GM19240 (cell line): ENCODE measurements around the gene FIBCD1.

Experiments
- DNase-seq: peaks from one replicate; pipeline ENCODE4 v3.0.0; 2011; ENCODE audit warnings: low spot score; ENCODE audit not compliant: insufficient read length

The FIBCD1 gene

DNA sequence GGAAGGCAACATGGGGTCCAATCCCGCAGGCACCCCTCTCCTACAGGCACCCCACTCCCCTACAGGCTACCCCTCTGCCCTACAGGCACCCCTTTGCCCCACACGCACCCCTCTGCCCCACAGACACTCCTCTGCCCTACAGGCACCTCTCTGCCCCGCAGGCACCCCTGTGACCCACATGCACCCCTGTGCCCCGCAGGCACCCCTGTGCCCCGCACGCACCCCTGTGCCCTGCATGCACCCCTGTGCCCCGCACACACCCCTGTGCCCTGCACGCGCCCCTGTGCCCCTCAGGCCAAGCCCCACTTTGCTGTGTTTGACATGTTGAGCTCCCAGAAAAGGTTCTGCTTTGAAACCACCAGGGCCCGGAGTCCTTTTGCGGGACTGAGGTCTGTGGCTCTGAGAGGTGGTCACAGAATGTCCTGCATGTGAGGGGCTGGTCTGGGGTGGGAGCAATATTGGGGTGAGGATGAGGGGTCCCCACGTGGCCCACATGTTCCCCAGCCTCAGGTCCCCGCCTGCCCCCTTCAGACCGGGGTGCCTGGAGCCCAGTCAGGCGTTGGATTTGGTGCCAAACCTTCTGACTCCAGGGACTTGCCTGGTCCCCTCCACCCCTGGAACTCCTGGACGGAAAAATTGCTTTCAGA, 41.8 kb downstream of the FIBCD1 start:
- no peak for DNase-seq

DNA sequence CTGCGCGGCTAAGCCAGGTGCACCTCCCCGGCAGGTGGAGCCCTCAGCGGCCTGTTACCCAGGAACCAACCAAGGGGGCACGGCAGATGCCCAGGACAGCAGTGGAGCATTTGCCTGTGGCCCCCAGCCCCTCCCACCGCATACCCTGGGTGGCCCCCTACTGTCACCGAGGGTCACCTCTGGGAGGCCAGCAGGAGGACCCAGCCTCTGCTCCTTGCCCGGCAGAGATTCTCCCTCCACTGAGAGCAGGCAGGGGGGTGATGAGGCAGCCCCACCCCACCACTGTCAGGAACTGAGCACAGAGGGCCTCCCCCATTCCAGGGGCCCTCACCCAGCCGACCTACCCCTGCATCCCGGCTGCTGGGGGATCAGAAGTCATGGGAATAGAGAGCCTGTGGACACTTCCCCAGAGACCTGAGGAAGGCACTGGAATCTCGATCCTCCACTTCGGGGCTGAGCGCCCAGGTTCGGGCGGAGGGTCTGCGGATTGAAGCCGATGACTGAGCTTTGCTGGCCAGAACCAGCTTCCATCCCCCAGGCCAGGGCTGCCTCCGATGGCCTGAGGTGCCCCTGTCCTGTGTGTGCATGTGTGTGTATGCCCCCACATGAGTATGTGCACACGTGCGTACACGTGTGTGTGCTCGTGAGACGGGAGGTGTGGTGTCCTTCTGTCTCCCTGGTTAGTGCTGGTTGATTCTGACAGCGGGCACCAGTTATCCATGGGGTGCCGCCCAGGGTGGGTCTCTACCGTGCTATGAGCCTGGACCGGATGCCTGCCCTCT, 42.6 kb downstream of the FIBCD1 start, which contains the start of gene QRFP:
Gene QRFP (minus strand): TSS at position 580 of the 782 bp plus-strand sequence. CDS start 2,974 bp downstream, outside the sequence.
- DNase-seq, result no peak

DNA sequence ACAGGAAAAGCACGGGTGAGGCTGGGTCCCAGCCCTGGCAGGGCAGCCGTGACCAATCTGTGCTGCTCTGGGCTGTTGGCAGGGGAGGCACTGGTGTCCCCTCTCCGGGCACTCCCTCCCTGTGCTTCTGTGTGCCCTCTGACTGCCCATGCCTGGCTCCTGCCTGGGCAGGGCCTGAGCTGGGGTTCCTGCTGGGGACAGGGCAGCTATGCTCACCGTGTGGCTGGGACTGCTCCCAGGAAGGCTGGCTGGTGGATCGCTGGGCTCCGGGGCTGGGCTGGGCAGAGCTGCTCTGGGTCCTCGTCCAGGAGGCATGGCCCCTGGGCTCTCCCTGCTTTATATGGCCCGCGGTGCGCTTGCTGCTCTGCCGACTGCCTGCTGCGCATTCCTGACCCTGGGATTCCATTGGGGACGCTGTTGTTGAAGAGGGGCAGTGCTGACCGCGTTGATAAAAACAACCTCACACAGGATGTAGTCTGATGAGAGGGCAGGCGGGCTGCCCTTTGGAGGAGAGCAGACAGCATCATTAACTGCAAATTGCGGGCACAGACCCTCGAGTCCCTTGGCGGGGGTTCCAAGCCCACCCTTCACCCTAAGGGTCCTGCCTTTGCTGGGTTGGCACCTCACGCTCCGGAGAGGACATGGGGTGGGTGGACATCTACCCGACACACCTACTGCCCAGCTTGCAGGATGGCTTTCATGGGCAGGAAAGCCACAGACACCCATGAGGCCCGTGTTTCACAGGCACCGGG, 43.4 kb downstream of the FIBCD1 start:
- DNase-seq, result no peak

DNA sequence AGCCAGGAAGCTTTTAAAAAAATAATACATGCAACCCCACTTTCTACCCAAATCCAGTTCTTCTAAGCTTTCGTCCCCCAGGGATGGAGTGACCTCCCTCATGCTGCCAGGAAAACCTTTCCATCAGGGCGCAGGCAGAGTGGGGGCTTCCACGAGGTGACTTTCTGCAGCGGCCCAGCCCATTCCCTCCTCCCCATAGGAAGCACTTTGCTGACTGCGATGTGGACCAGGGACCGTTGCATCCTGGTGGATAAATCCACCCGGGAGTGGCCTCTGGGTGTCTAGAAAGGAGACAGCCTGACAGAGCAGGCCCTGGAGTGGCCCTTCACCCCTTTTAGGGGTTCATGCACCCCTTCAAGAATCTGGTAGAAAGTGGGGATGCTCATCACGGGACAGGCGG, 44.0 kb downstream of the FIBCD1 start:
- DNase-seq, result no peak

DNA sequence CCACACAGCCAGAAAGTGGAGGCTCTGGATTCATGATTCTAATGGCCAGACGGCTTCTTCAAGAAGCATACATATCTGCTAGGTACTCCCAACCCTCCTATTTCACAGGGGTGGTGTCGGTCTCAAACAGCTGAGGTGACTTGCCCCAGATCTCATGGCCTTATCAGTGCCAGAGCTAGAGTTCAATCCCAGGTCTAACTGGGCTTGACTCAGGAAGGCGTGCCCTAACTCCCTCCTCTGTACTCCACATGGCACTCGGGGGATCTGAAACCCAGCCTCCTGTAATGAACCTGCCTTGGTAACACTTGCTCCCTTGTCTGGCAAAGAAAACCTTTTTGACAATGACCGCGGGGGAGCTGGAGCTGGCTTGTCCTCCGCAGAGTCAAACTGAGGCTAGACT, 44.5 kb downstream of the FIBCD1 start:
- DNase-seq, result no peak

DNA sequence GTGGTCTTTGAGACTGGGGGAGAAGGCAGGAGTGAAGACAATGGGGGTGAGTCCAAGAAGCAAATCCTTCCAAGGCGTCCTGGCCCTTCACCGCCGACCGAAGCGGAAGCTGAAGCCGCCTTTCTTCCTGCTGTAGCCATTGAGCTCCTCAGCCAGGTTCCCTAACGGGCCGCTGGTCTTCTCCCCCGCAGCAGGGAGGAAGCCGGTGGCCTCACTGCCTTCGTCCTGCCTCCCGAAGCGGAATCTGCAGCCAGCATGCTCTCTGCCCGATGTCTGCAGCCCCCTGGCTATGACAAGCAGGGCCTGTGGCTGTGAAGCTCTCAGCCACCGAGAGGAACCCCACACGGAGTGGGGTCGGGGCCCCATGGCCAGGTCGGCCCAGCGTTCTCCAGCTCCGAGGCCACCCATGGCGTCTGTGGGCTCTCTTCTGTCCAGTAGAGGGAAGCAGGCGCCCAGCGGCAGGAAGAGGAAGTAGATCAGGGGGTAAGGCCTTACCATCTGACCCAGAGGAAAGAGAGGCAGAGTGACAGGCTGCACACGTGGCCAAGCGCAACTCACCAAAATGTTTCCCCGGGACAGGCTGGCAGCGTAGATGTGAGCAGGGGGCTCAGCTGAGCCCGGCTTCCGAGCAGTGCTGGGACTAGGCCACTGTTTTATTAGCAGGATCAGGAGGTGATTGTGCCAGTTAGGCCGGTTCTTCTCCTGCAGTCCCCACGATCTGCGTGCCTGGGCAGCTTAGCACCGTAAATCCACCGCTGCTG, 45.5 kb downstream of the FIBCD1 start:
- DNase-seq, result no peak

DNA sequence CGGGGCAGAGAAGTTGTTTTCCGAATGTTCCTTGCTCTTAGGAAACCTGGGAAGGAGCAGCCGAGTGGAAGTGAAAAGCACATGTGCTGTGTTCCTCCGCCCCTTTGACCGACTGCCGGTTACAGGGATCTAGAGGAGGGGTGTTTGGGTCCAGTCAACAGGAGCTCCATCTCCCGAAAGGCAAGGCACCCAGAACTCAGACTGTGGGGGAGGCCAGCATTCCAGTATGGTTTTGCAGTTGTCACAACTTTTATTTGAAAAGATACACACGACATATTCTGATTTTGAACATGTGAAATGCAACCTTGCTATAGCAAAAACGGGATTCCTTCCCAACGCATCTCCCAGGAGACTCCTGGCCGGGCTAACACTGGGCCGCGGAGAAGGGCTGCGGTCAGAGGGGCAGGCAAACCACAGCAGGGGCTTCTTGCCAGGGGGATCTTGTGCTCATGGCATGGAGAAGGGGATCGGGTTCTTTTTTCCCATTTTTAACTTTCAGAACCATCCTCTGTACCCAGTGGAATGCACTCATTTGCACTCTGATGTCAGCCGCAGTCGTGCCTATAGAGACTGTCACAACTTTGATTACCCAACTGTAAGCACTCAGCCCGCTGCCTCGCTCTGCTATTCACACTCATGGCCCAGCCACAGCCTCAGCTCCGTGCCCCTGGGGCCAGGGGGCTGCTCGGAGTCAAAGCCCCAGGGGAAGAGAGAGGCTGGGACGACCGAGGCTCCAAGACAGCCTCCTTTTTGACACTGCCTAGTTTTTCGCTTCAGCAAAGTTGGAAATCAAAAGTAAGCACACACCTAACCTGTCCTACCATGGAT, 46.4 kb downstream of the FIBCD1 start:
- no peak for DNase-seq

DNA sequence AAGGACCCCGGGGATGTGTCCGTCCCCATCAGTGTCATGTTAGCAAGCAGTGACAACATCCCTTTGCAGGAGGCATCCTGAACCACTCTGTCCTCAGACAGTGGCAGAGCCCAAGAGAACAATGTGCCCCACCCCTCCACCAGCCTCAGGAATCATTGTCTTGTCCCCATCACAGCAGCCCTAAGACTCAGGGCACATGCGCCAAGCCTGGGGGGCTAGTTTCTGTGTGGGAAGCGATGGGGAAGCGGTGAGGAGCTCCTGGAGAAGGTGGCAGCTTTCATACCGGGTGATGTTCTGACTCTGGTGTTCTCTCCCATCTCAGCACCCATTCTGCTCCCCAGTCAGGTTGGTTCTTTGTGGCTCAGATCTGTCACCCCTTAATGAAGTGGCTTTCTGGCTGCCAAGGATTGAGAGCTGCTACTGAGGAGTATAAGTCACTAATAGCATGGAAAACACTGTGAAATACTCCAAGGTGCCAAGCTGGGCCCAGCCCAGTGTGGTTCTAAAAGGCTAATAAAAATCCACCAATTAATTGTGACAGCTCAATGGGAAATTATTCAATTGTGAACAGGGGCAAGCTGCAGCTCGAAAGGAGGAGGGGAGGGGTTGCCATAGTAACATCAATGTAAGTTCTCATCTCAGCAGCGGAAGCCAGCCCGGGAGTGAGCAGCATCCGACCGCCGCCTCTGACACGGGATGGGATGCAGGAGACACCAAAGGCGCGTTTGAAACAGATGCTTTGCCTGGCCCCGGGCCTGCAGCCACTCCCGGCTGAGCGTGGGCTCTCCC, 47.2 kb downstream of the FIBCD1 start:
- DNase-seq, result no peak

DNA sequence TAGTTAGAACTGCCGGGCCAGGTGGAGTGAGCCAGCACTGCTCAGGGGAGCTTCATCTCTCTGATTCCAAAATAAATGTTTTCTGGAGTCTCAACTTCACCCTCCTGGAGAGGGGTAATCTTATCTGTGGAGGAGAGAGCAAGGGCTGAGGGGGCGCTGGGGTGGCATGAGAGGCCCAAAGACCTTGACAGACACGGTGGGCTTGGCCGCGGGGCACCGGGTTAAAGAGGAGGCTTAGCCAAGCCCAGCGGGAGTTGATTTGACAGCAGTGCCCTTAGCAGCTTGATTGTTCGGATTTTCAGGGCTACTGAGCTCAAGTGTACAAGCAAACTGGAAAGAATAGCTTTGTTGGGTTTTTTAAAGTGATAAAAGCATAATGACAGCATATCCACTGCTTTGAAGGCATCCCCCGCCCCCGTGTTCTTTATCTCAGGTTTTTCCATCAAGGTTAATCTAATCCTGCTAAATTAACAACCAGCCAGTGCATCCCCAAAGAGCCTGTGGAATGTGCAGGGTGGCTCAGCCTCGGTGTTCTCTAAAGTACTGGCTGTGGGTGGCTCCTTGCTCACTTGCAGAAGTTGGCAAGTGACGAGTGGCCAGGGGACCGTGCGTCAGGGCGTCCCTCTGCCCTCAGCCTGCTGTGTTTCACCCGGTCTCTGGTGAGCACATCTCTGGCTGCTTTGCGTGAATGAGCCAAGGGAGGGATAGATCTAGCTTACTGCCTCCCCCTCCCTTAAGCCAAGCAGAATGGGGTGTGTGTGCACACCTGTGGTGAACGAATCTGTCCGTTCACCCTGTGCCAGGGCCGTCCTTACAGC, 48.0 kb downstream of the FIBCD1 start:
- DNase-seq, result no peak

DNA sequence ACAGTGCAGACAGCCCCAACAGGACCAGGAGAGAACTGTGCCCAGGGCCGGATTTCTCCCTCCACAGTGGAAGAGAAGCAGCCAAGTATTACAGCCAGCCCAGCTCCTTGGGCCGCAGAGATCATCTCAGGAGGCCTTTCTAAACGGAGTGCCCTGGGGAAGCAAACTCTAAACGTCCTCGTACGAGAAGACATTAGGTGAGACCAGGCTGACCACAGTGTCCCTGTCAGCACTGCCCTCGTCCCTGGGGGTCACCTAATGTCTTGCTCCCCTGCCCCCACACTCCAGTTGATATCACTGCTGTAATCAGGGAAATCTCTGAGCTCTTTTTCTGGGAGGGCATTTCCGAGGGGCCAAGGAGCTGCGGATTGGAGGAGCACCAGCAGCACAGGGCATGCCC, 48.9 kb downstream of the FIBCD1 start:
- no peak for DNase-seq

DNA sequence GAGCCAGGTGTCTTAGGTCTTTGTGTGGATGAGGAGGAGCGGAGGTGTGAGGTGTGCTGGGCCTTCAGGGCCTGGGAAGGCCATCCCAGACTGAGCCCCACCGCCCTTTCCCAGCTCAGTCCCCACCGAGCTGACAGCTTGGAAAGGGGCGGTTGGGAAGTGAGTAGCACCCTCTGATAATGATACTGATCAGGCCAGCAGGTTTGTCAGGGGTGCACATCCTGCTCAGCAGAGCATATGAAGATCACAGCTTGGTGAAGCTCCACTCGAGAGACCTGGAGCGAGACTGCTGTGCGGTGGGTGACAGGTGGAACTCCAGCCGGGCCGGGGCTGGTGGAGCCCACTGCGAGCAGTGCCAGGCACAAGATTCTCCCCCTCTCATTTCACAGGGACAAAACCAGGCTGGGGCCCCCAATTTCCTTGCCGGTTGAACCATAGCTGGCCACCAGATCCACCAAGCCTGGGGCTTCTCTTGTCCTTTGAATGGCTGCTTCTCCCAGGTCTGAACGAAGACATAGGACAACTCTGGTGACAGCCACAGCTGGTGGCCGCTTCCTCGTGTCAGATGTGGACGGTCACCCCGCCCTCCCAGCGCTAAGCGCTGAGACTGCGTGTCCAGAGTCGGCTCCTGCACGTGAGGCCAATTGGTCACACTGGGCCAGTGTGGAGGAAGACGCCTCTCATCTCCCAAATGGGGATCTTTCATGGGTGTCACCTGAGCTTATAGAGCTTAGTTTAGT, 50.7 kb downstream of the FIBCD1 start:
- no peak for DNase-seq

DNA sequence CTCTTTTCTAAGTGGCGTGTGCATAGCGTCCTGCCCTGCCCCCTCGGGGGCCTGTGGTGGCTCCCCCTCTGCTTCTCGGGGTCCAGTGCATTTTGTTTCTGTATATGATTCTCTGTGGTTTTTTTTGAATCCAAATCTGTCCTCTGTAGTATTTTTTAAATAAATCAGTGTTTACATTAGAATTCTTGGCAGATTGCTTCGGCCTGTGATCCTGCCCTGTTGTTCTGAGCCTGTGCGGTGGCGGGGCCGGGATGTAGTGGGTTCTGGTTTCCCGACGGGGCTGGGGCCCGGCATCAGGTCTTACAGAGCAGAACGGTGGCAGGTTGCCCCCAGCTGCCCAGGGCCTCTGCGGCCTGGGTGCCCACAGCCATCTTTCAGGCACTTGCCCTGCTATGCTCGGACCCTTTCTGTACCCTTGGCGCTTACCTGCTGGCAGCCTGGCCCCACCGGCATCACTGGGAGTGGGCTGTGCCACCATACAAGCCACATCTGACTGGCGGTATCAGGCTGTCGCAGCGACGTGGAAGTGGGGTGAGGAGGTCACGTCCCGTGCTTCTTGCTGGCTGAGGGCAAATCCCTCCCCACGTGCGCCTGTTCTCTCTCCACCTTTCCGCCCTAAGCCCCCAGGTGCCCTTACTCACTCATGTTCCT, 51.4 kb downstream of the FIBCD1 start:
- DNase-seq, result no peak

DNA sequence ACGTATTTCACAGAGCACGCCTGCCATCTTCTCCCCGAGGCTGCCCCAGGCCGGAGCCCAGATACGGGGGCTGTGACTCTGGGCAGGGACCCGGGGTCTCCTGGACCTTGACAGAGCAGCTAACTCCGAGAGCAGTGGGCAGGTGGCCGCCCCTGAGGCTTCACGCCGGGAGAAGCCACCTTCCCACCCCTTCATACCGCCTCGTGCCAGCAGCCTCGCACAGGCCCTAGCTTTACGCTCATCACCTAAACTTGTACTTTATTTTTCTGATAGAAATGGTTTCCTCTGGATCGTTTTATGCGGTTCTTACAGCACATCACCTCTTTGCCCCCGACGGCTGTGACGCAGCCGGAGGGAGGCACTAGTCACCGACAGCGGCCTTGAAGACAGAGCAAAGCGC, 52.1 kb downstream of the FIBCD1 start:
- DNase-seq, result no peak

DNA sequence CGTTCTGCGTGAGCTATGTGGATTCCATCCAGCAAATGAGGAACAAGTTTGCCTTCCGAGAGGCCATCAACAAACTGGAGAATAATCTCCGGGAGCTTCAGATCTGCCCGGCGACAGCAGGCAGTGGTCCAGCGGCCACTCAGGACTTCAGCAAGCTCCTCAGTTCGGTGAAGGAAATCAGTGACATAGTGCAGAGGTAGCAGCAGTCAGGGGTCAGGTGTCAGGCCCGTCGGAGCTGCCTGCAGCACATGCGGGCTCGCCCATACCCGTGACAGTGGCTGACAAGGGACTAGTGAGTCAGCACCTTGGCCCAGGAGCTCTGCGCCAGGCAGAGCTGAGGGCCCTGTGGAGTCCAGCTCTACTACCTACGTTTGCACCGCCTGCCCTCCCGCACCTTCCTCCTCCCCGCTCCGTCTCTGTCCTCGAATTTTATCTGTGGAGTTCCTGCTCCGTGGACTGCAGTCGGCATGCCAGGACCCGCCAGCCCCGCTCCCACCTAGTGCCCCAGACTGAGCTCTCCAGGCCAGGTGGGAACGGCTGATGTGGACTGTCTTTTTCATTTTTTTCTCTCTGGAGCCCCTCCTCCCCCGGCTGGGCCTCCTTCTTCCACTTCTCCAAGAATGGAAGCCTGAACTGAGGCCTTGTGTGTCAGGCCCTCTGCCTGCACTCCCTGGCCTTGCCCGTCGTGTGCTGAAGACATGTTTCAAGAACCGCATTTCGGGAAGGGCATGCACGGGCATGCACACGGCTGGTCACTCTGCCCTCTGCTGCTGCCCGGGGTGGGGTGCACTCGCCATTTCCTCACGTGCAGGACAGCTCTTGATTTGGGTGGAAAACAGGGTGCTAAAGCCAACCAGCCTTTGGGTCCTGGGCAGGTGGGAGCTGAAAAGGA, 53.3 kb downstream of the FIBCD1 start:
- DNase-seq, result no peak

DNA sequence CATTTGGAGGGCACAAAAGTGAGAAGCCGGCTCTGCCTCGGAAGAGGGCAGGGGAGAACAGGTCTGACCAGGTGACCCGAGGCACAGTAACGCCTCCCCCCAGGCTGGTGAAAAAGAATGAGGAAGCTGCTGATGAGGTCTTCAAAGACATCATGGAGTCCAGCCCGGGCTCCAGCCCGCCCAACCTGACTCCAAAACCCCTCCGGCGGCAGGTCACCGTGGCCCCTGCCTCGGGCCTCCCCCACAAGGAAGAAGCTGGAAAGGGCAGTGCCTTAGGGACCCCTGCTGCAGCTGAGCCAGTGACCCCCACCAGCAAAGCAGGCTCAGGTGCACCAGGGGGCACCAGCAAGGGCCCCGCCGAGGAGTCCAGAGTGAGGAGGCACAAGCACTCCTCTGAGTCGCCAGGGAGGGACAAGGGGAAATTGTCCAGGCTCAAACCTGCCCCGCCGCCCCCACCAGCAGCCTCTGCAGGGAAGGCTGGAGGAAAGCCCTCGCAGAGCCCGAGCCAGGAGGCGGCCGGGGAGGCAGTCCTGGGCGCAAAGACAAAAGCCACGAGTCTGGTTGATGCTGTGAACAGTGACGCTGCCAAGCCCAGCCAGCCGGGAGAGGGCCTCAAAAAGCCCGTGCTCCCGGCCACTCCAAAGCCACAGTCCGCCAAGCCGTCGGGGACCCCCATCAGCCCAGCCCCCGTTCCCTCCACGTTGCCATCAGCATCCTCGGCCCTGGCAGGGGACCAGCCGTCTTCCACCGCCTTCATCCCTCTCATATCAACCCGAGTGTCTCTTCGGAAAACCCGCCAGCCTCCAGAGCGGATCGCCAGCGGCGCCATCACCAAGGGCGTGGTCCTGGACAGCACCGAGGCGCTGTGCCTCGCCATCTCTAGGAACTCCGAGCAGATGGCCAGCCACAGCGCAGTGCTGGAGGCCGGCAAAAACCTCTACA, 54.2 kb downstream of the FIBCD1 start:
- no peak for DNase-seq

DNA sequence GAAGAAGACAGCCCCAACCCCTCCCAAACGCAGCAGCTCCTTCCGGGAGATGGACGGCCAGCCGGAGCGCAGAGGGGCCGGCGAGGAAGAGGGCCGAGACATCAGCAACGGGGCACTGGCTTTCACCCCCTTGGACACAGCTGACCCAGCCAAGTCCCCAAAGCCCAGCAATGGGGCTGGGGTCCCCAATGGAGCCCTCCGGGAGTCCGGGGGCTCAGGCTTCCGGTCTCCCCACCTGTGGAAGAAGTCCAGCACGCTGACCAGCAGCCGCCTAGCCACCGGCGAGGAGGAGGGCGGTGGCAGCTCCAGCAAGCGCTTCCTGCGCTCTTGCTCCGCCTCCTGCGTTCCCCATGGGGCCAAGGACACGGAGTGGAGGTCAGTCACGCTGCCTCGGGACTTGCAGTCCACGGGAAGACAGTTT, 54.9 kb downstream of the FIBCD1 start:
- DNase-seq, result no peak
